Stomach (tissue), 9 donors: ENCODE data around the gene JSRP1. TPM values are rescaled to one million over a fixed set of nuclear protein-coding genes. Genes with fewer than 3 reads are reported as not detected.

Experiments
- DNase-seq, 2 donors: peaks; one replicate each; pipeline versions ENCODE4 v3.0.0 to v3.0.0-alpha.2; 2013 to 2019
- H3K27ac ChIP-seq, 5 donors: fragments of 200-600 bp in 4 of 5; sonication (generic) in 4 of 5; one replicate each; pipeline ENCODE4 v1.5.1; 2013 to 2019; ENCODE audit warnings: mild to moderate bottlenecking in 1 of 5, moderate library complexity in 1 of 5
- H3K27me3 ChIP-seq, 3 donors: fragments of 200-600 bp; sonication (generic); one replicate each; pipeline ENCODE4 v1.5.1; 2017 to 2019; ENCODE audit warnings: mixed run types in 1 of 3
- H3K36me3 ChIP-seq, 4 donors: fragments of 200-600 bp; sonication (generic); 1 replicate in 3 of 4; 2 replicates in 1 of 4; pipeline ENCODE4 v1.5.1; 2016 to 2019
- H3K4me1 ChIP-seq, 4 donors: fragments of 200-600 bp; sonication (generic); one replicate each; pipeline ENCODE4 v1.5.1; 2016 to 2019
- H3K4me3 ChIP-seq, 4 donors: fragments of 200-600 bp; sonication (generic) in 3 of 4; one replicate each; pipeline ENCODE4 v1.5.1; 2016 to 2019; ENCODE audit warnings: mild to moderate bottlenecking in 1 of 4
- H3K9me3 ChIP-seq, 4 donors: fragments of 200-600 bp; sonication (generic); one replicate each; pipeline ENCODE4 v1.5.1; 2016 to 2019
- CTCF ChIP-seq, 7 experiments: fragments of 450-650 bp in 4 of 7; fragments of 200-600 bp in 3 of 7; sonication (generic) in 3 of 7; IDR thresholded peaks; one replicate each; pipeline ENCODE4 v1.5.1; 2016 to 2019; ENCODE audit warnings: antibody characterized with exemption in 7 of 7, control low read depth in 2 of 7, mild to moderate bottlenecking in 1 of 7
- EP300 ChIP-seq: sonication (generic); formaldehyde crosslinking; IDR thresholded peaks from one replicate; pipeline ENCODE4 v1.6.1; 2017; ENCODE audit warnings: antibody characterized with exemption
- POLR2A ChIP-seq, 4 donors: fragments of 450-650 bp; IDR thresholded peaks; one replicate each; pipeline ENCODE4 v1.6.1; 2016; ENCODE audit warnings: antibody characterized with exemption in 4 of 4, control low read depth in 2 of 4, mild to moderate bottlenecking in 1 of 4, moderate library complexity in 1 of 4
- POLR2AphosphoS5 ChIP-seq, 3 donors: sonication (generic); formaldehyde crosslinking; IDR thresholded peaks; one replicate each; pipeline ENCODE4 v1.6.1; 2016; ENCODE audit warnings: antibody characterized with exemption in 3 of 3
- whole genome bisulfite sequencing, 5 donors: extraction: QIAGEN DNeasy Blood & Tissue Kit in 3 of 5; methylation state at CpG; one replicate each; pipeline versions ENCODE4 v1.1.5 to v1.1.7; 2013 to 2018; 5-methylcytosine and 5-hydroxymethylcytosine counted together
- intact Hi-C: fragments of 100-400 bp; cut with DNase I; formaldehyde crosslinking; loops from one replicate; pipeline ENCODE4 v1.15.1; 2023; ENCODE audit warnings: low total_unique reads
- polyA plus RNA-seq, 3 donors: library from polyadenylated mRNA; stranded (reverse); fragments of 200-250 nt; gene quantifications; one replicate each; pipeline ENCODE4 v1.2.3, GENCODE V29; 2013
- total RNA-seq, 5 donors: library from RNA; depleted of rRNA; stranded (reverse); fragments of >200 nt; gene quantifications; one replicate each; pipeline versions ENCODE4 v1.1.0 to v1.2.3, GENCODE V29; 2014 to 2016
- donor health status: healthy with polysubstance abuse.
- donor health status: Bipolar disorder and iron deficiency.
- donor health status: healthy.

Gene JSRP1
- total and polyA plus RNA-seq, 8 donors, result 0.58 to 0.75 (median 0.68) TPM; not detected in 5

DNA sequence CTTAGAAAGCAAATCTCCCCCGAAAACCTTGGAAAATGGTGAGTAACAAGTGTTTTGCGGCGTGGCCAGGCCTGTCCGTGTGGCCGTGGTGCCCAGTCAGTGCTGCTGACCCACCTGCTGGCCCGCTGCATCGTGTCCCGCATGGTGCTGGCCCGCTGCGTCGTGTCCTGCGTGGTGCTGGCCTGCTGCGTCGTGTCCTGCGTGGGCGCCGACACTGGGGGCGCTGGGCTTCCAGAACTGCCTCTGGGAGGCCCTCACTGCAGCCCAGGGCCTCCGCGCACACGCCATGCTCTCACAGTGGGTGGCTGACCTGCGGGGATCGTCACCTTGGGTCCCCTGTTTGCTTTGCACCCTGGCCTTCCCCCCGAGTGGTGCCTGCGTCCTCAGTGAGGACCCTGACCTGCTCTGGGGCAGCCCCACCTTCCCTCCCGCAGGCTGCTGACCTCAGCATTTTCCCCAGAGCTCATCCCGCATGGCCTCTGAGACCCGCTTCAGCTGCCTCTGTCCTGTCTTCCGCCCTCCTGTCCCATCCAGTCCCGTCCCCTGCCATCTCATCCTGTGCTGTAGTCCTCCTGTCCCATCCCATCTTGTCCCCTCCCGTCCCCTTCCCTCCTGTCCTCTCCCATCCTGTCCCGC is 30.7 kb downstream of the JSRP1 start:
- Histone ChIP-seq H3K27ac (no peak overlapping the region), H3K27me3 (no peaks in the 10 kb centered on the region), H3K36me3 (peaks cover 71 to 100% (median 100%) of the 10 kb centered on the region in 4 donors), H3K9me3 (no peaks in the 10 kb centered on the region), H3K4me1 (peaks cover 0 to 10% (median 6%) of the 10 kb centered on the region in 4 donors), H3K4me3 (no peak overlapping the region)
- intact Hi-C loops, result no loop called here
- TF ChIP-seq EP300 (no peak), POLR2A (IDR thresholded peaks at IDR 0.05) (no peak), POLR2AphosphoS5 (IDR thresholded peaks at IDR 0.05) (no peak), CTCF (IDR thresholded peaks at IDR 0.05) (no peak)
- DNase-seq, result no peak
- 95 to 96% (median 96%) methylated on average over 29 to 32 of the region's 32 CpGs for WGBS, 5 donors

GRCh38 chr19:2224754-2225349 is 31.4 kb downstream of the JSRP1 start:
- H3K36me3 ChIP-seq, result peaks cover 73 to 100% (median 100%) of the 10 kb centered on the region in 4 donors
- peaks cover 0 to 10% (median 6%) of the 10 kb centered on the region in 4 donors for H3K4me1 ChIP-seq
- H3K9me3 ChIP-seq, result no peaks in the 10 kb centered on the region
- no peak overlapping the region for H3K4me3 ChIP-seq
- intact Hi-C loops, result no loop called here
- H3K27ac ChIP-seq, result no peak overlapping the region
- 85 to 90% (median 89%) methylated on average over 11 to 13 of the region's 13 CpGs for WGBS, 5 donors
- no peaks in the 10 kb centered on the region for H3K27me3 ChIP-seq
- DNase-seq, result no peak
- TF ChIP-seq POLR2A (IDR thresholded peaks at IDR 0.05), result no peak
- no peak for TF ChIP-seq CTCF (IDR thresholded peaks at IDR 0.05)

GRCh38 chr19:2223959-2224358 is 32.3 kb downstream of the JSRP1 start:
- WGBS, 5 donors, result 84 to 91% (median 88%) methylated on average over 12 to 14 of the region's 14 CpGs
- DNase-seq, result no peak
- intact Hi-C loops, result no loop called here
- Histone ChIP-seq H3K9me3 (no peaks in the 10 kb centered on the region), H3K27me3 (no peaks in the 10 kb centered on the region), H3K36me3 (peaks cover 74 to 100% (median 100%) of the 10 kb centered on the region in 4 donors), H3K27ac (no peak overlapping the region), H3K4me3 (no peak overlapping the region), H3K4me1 (peaks cover 0 to 6% (median 3%) of the 10 kb centered on the region in 4 donors)
- no peak for TF ChIP-seq POLR2A (IDR thresholded peaks at IDR 0.05)
- no peak for TF ChIP-seq CTCF (IDR thresholded peaks at IDR 0.05)
- no peak for TF ChIP-seq POLR2AphosphoS5 (IDR thresholded peaks at IDR 0.05)
- no peak for TF ChIP-seq EP300

DNA sequence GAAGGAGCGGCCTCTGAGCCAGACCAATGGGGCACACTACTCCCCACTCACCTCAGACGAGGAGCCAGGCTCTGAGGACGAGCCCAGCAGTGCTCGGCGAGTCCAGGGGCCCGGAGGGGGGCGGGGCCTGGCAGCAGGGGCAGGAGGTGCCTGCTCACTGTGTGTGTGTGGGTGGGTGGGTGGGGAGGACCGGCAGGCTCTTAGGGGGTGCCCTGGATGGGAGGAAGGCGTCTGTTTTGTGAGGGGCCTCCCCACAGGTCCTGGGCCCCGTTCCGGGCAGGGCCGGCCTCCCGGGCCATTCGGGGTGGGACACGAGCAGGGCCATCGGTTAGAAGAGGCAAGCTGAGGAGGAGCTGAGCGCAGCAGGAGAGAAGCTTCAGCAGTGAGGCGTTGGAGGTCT is 32.8 kb downstream of the JSRP1 start:
- H3K4me3 ChIP-seq, result no peak overlapping the region
- no peaks in the 10 kb centered on the region for H3K27me3 ChIP-seq
- H3K36me3 ChIP-seq, result peaks cover 76 to 100% (median 100%) of the 10 kb centered on the region in 4 donors
- intact Hi-C loops, result no loop called here
- H3K4me1 ChIP-seq, result peaks cover 0 to 5% (median 2%) of the 10 kb centered on the region in 4 donors
- no peak for DNase-seq
- no peaks in the 10 kb centered on the region for H3K9me3 ChIP-seq
- WGBS, 5 donors, result 87 to 95% (median 90%) methylated on average over 7 to 18 of the region's 18 CpGs
- no peak overlapping the region for H3K27ac ChIP-seq
- TF ChIP-seq POLR2A (IDR thresholded peaks at IDR 0.05) (no peak), EP300 (no peak), POLR2AphosphoS5 (IDR thresholded peaks at IDR 0.05) (no peak), CTCF (IDR thresholded peaks at IDR 0.05) (no peak)
